Nephron progenitor cell (in vitro differentiated cells): ENCODE results near the gene SLC13A1.

Experiments
- DNase-seq: peaks from one replicate; pipeline ENCODE4 v3.0.0; 2021
- H3K27ac Mint-ChIP-seq: 2 replicates; pipeline ENCODE4 v1.8.0; 2021; ENCODE audit warnings: mild to moderate bottlenecking, moderate library complexity, mixed read lengths
- H3K27me3 Mint-ChIP-seq: 2 replicates; pipeline ENCODE4 v1.8.0; 2021; ENCODE audit warnings: mild to moderate bottlenecking, low read depth, mixed read lengths; ENCODE audit not compliant: poor library complexity
- H3K36me3 Mint-ChIP-seq: 2 replicates; pipeline ENCODE4 v1.8.0; 2021; ENCODE audit warnings: low read depth, mixed read lengths
- H3K4me1 Mint-ChIP-seq: 2 replicates; pipeline ENCODE4 v1.8.0; 2021; ENCODE audit warnings: mixed read lengths
- H3K4me3 Mint-ChIP-seq: 2 replicates; pipeline ENCODE4 v1.8.0; 2021; ENCODE audit warnings: mild to moderate bottlenecking, moderate library complexity, mixed read lengths
- H3K9me3 Mint-ChIP-seq: 2 replicates; pipeline ENCODE4 v1.8.0; 2021; ENCODE audit warnings: mild to moderate bottlenecking, moderate library complexity, mixed read lengths
- TF ChIP-seq, protein P1 (sequence below): fragments of 200-600 bp; sonication (generic); IDR thresholded peaks from 2 replicates; pipeline ENCODE4 v1.5.0; 2021; ENCODE audit warnings: antibody characterized with exemption

Gene SLC13A1

DNA sequence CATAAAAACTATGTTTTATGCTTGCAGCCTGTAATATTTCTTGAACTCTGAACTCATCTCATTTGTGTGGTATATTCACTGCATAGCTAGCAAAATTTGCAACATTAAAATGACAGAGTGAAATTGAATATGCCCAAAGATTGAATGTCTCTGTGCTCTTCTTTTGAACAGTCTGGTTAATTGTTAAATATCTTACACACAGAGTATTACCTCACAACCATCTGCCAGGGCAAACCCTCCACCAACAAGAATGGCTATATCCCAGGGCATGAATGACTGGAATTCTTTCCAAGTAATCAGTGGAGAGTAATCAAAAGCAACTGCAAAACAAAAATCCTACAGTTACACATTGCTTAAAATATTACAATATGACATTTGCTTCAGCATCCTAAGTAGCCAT is 76.9 kb downstream of the SLC13A1 start:
- TF ChIP-seq, protein P1, sequence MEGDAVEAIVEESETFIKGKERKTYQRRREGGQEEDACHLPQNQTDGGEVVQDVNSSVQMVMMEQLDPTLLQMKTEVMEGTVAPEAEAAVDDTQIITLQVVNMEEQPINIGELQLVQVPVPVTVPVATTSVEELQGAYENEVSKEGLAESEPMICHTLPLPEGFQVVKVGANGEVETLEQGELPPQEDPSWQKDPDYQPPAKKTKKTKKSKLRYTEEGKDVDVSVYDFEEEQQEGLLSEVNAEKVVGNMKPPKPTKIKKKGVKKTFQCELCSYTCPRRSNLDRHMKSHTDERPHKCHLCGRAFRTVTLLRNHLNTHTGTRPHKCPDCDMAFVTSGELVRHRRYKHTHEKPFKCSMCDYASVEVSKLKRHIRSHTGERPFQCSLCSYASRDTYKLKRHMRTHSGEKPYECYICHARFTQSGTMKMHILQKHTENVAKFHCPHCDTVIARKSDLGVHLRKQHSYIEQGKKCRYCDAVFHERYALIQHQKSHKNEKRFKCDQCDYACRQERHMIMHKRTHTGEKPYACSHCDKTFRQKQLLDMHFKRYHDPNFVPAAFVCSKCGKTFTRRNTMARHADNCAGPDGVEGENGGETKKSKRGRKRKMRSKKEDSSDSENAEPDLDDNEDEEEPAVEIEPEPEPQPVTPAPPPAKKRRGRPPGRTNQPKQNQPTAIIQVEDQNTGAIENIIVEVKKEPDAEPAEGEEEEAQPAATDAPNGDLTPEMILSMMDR, result no peak
- Mint-ChIP-seq H3K4me1 (no peaks in the 10 kb centered on the region), H3K36me3 (no peaks in the 10 kb centered on the region), H3K27ac (no peak overlapping the region), H3K4me3 (no peak overlapping the region), H3K27me3 (no peaks in the 10 kb centered on the region), H3K9me3 (no peaks in the 10 kb centered on the region)
- no peak for DNase-seq

GRCh38 chr7:123120286-123120685 is 79.5 kb downstream of the SLC13A1 start:
- no peaks in the 10 kb centered on the region for H3K9me3 Mint-ChIP-seq
- no peak overlapping the region for H3K4me3 Mint-ChIP-seq
- DNase-seq, result no peak
- H3K27ac Mint-ChIP-seq, result no peak overlapping the region
- TF ChIP-seq, protein P1, result no peak
- H3K27me3 Mint-ChIP-seq, result no peaks in the 10 kb centered on the region
- H3K36me3 Mint-ChIP-seq, result no peaks in the 10 kb centered on the region
- H3K4me1 Mint-ChIP-seq, result no peaks in the 10 kb centered on the region

- no peaks in the 10 kb centered on the region for H3K36me3 Mint-ChIP-seq
- H3K27me3 Mint-ChIP-seq, result no peaks in the 10 kb centered on the region
- DNase-seq, result no peak
Observed at GRCh38 chr7:123115331-123115730, 84.4 kb downstream of the SLC13A1 start.

DNA sequence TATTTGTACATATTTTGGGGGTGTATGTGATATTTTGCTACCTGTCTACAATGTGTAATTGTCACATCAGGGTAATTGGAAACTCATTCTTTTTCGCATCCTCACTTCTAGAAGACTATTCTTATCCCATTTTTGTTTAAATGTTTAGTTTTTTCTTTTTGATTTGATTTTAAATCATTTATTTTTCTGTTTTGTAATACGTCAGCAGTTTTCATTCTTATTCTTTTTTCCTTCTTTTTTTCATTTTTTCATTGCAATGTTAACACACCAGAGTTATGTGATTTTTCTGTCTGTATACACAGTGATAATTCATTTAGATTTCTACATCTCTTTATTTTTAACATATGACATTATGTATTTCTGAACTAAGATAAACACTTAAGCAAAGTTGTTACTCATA is 85.5 kb downstream of the SLC13A1 start:
- no peaks in the 10 kb centered on the region for H3K27me3 Mint-ChIP-seq
- no peak for DNase-seq
- TF ChIP-seq, protein P1, result no peak
- H3K36me3 Mint-ChIP-seq, result no peaks in the 10 kb centered on the region
- no peak overlapping the region for H3K4me3 Mint-ChIP-seq
- peaks cover 5% of the 10 kb centered on the region for H3K9me3 Mint-ChIP-seq
- H3K4me1 Mint-ChIP-seq, result no peaks in the 10 kb centered on the region
- no peak overlapping the region for H3K27ac Mint-ChIP-seq

More at GRCh38 chr7:123115331-123115730, 84.4 kb downstream of the SLC13A1 start:
- Mint-ChIP-seq H3K27ac (no peak overlapping the region), H3K9me3 (peaks cover under 1% of the 10 kb centered on the region), H3K4me3 (no peak overlapping the region), H3K4me1 (no peaks in the 10 kb centered on the region)
- TF ChIP-seq, protein P1, result no peak

DNA sequence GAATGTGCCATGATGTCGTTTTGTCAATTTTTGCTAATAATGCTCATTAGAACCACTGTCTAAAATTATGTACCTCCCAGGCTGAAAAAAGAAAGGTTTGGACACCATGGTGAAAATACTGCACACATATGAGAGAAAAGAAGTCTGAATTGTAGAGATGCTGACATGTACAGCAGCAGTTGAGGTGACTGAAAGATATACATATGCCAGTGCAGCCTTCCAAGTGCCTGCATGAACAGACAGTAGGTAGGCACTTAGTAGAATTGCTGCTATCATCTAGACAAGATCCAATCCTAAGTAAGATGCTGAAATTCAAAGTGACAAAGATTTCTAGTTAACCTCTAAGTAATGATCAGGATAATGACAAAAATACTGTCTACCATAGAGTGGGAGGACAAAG is 86.9 kb downstream of the SLC13A1 start:
- Mint-ChIP-seq H3K9me3 (peaks cover 16% of the 10 kb centered on the region), H3K4me3 (no peak overlapping the region), H3K27ac (no peak overlapping the region), H3K27me3 (no peaks in the 10 kb centered on the region), H3K36me3 (no peaks in the 10 kb centered on the region), H3K4me1 (no peaks in the 10 kb centered on the region)
- DNase-seq, result no peak
- TF ChIP-seq, protein P1, result no peak

DNA sequence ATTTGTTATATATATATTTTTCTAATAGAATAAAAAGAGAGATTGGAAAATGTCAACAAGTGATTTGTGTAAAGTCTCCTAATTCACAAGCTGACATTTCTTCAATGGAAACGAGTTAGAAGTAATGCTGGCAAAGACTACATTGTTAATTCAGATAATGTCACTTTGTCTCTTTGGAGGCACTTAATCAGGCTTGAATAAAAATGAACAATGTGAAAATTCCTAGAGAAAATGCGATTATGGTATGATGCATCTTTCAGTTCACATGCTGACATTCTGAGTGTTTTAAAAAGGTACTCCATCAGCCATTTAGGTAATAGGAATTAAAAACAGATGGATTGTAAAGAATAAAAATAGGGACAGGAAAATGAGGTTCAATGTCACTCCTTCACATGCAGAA is 100.1 kb downstream of the SLC13A1 start:
- H3K27ac Mint-ChIP-seq, result no peak overlapping the region
- H3K4me3 Mint-ChIP-seq, result no peak overlapping the region
- H3K36me3 Mint-ChIP-seq, result no peaks in the 10 kb centered on the region
- no peak for DNase-seq
- TF ChIP-seq, protein P1, result no peak
- no peaks in the 10 kb centered on the region for H3K4me1 Mint-ChIP-seq
- H3K9me3 Mint-ChIP-seq, result peaks cover 5% of the 10 kb centered on the region
- H3K27me3 Mint-ChIP-seq, result no peaks in the 10 kb centered on the region
